ENCODE measurements around the gene PSMD7. TPM values are rescaled to one million over a fixed set of nuclear protein-coding genes. Genes with fewer than 3 reads are reported as not detected.

The PSMD7 gene
- total RNA-seq, 2 experiments from 2014 or later, result 95.1 to 96.1 TPM

DNA sequence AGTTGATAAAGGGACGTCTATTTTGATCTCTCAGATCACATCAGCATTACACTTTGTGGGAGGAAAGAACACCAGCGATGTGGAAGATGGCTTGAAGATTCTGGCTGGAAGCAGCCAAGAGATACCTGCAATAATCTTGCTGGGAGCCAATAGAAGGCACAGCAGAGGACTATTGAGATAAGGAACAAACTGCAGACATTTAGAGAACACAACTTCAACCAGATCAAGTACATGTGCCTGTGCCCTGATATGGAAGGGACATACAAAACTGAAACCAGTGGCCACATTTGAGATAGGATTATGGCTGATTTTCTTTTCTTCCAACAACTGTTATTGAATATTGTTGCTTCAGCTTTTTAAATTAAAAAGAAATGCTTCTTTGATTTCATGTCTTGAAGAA is 18.6 kb upstream of the PSMD7 start:
- no peaks in the 10 kb centered on the region for H3K36me3 Mint-ChIP-seq (ENCODE audit: low read depth)
- ATAC-seq (no peak), DNase-seq (no peak)
- no peak overlapping the region for H3K4me3 Mint-ChIP-seq
- H3K4me1 Mint-ChIP-seq (ENCODE audit: low read depth), result peaks cover 5% of the 10 kb centered on the region
- ChIA-PET CTCF (interaction anchor here (1.1 kb wide), 1 partner anchor 51 kb away, joined by 3 read pairs; no protein-coding TSS in a partner anchor), POLR2A (no interaction called here)
- H3K9me3 Mint-ChIP-seq (ENCODE audit: insufficient read depth), result no peaks in the 10 kb centered on the region
- H3K27ac Mint-ChIP-seq, result no peak overlapping the region
- peaks cover 16% of the 10 kb centered on the region for H3K27me3 Mint-ChIP-seq (ENCODE audit: low read depth)

DNA sequence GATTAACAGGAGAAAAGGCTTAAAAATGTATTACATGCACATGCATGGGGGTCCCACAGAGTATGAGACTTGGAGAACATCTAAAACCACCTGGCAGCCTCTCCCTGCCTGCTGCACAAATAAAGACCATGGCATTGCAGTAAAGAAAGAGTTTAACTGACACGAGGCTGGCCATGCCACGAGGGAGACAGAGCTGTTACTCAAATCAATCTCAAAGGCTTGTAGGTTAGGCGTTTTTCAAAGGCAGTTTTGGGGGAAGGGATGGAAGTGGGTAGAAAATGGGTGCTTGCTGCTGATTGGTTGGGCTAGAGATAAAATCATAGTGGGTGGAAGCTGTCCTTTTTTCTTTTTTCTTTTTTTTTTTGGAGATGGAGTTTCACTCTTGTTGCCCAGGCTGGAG is 17.3 kb upstream of the PSMD7 start:
- Mint-ChIP-seq H3K27ac (no peak overlapping the region), H3K4me1 (ENCODE audit: low read depth) (peaks cover 5% of the 10 kb centered on the region), H3K9me3 (ENCODE audit: insufficient read depth) (no peaks in the 10 kb centered on the region), H3K27me3 (ENCODE audit: low read depth) (peaks cover 16% of the 10 kb centered on the region), H3K4me3 (no peak overlapping the region), H3K36me3 (ENCODE audit: low read depth) (no peaks in the 10 kb centered on the region)
- ATAC-seq (no peak), DNase-seq (no peak)
- CTCF ChIA-PET, result no interaction called here
- POLR2A ChIA-PET, result interaction anchor here (1.2 kb wide), 1 partner anchor 14 kb away, joined by 3 read pairs; no protein-coding TSS in a partner anchor

DNA sequence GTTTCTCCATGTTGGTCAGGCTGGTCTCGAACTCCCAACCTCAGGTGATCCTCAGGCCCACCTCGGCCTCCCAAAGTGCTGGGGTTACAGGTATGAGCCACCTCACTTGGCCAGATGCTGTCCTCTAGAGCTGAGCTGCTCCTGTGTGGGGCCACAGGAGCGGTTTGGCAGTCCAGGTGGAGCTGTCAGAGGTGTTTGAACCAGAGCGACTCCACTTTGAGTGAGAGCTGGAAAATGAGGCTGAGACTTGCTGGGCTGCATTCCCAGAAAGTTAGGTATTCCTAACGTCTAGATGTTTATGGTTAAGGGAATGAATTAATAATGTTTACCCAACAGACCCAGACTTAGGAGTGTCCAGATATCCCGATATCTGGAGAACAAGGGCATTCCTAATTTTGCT is 16.8 kb upstream of the PSMD7 start:
- Mint-ChIP-seq H3K36me3 (ENCODE audit: low read depth) (no peaks in the 10 kb centered on the region), H3K9me3 (ENCODE audit: insufficient read depth) (no peaks in the 10 kb centered on the region), H3K27ac (no peak overlapping the region), H3K27me3 (ENCODE audit: low read depth) (peaks cover 13% of the 10 kb centered on the region), H3K4me1 (ENCODE audit: low read depth) (peaks cover 5% of the 10 kb centered on the region), H3K4me3 (no peak overlapping the region)
- ATAC-seq, result no peak
- POLR2A ChIA-PET, result interaction anchor here (1.2 kb wide), 1 partner anchor 13 kb away, joined by 3 read pairs; no protein-coding TSS in a partner anchor
- DNase-seq, result no peak
- CTCF ChIA-PET, result no interaction called here

GRCh38 chr16:74280448-74280847 is 16.2 kb upstream of the PSMD7 start:
- Mint-ChIP-seq H3K36me3 (ENCODE audit: low read depth) (no peaks in the 10 kb centered on the region), H3K4me1 (ENCODE audit: low read depth) (peaks cover 5% of the 10 kb centered on the region), H3K27ac (no peak overlapping the region), H3K9me3 (ENCODE audit: insufficient read depth) (no peaks in the 10 kb centered on the region), H3K4me3 (no peak overlapping the region), H3K27me3 (ENCODE audit: low read depth) (peaks cover 13% of the 10 kb centered on the region)
- ChIA-PET CTCF (no interaction called here), POLR2A (interaction anchor here (1.2 kb wide), 1 partner anchor 13 kb away, joined by 3 read pairs; no protein-coding TSS in a partner anchor)
- ATAC-seq (no peak), DNase-seq (no peak)

DNA sequence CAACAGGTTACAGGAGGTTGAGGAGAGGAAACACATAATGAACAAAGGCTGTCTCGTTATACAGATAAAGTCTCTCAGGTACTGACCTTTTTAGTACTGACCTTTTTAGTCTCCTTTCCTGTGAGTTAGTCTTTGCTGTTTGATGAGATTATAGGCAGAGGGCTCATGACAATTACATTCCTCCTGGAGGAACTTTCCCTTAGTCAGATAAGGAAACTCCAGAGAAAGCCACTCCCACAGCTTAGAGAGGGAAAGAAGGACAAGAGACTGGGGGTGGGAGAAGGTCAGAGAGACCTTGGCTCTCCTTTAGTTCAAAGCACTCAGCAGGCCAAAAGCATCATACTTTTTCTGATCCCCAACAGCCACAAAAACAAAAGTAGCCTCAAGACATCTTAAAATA is 15.3 kb upstream of the PSMD7 start:
- Mint-ChIP-seq H3K36me3 (ENCODE audit: low read depth) (no peaks in the 10 kb centered on the region), H3K4me1 (ENCODE audit: low read depth) (peaks cover 5% of the 10 kb centered on the region), H3K27ac (no peak overlapping the region), H3K9me3 (ENCODE audit: insufficient read depth) (no peaks in the 10 kb centered on the region), H3K4me3 (no peak overlapping the region), H3K27me3 (ENCODE audit: low read depth) (peaks cover 10% of the 10 kb centered on the region)
- POLR2A ChIA-PET, result no interaction called here
- DNase-seq, result no peak
- CTCF ChIA-PET, result interaction anchor here (0.6 kb wide), 1 partner anchor 1368 kb away, joined by 3 read pairs; no protein-coding TSS in a partner anchor
- ATAC-seq, result no peak

DNA sequence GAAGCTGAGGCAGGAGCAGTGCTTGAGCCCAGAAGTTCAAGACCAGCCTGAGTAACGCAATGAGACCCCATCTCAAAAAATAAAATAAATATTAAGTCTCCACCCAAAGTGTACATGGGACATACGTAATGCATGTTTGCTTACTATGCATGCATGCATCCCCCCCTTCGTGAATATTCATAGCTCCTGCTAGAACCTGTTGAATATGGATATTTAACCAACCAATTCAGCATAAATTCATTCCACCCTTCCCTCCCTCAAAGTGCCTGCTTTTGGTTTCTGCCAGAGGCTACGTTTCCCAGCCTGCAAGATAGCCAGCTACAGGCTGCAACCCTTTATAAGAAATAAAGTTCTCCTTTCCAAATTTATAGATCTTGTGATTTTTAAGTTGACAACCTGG is 12.9 kb upstream of the PSMD7 start:
- ChIA-PET CTCF (no interaction called here), POLR2A (interaction anchor here (1.1 kb wide), 1 partner anchor 13 kb away, joined by 3 read pairs; the partner anchor contains the start of gene PSMD7)
- Mint-ChIP-seq H3K36me3 (ENCODE audit: low read depth) (no peaks in the 10 kb centered on the region), H3K4me3 (no peak overlapping the region), H3K27ac (no peak overlapping the region), H3K27me3 (ENCODE audit: low read depth) (peaks cover 3% of the 10 kb centered on the region), H3K4me1 (ENCODE audit: low read depth) (peaks cover 5% of the 10 kb centered on the region), H3K9me3 (ENCODE audit: insufficient read depth) (no peaks in the 10 kb centered on the region)
- ATAC-seq (no peak), DNase-seq (no peak)

DNA sequence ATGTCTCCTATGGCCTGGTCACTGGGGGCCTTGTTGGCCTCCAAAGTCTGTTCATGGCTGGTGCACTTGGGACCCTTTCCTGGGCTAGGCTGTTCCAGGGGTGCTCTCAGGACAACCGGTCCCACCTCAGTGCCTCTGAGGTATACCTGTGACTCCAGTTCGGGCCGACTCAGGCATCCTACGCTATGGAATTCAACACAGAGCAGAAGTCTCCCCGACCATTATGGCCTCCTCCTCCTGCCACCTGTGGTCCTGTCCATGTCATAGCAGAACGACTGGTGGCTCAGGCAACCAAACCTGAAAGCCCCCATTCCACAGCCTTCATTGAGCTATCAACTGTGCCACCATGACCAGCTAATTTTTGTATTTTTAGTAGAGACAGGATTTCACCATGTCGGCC is 8.5 kb upstream of the PSMD7 start:
- ChIA-PET POLR2A (no interaction called here), CTCF (no interaction called here)
- no peak for ATAC-seq

GRCh38 chr16:74290356-74290755 is 6.3 kb upstream of the PSMD7 start:
- H3K4me1 Mint-ChIP-seq (ENCODE audit: low read depth), result peaks cover 5% of the 10 kb centered on the region
- H3K36me3 Mint-ChIP-seq (ENCODE audit: low read depth), result peaks cover 16% of the 10 kb centered on the region
- H3K27me3 Mint-ChIP-seq (ENCODE audit: low read depth), result no peaks in the 10 kb centered on the region
- ATAC-seq (no peak), DNase-seq (no peak)
- no peak overlapping the region for H3K27ac Mint-ChIP-seq
- POLR2A ChIA-PET, result no interaction called here
- peaks cover 7% of the 10 kb centered on the region for H3K9me3 Mint-ChIP-seq (ENCODE audit: insufficient read depth)
- CTCF ChIA-PET, result no interaction called here
- H3K4me3 Mint-ChIP-seq, result no peak overlapping the region

More for the DNA sequence above, 8.5 kb upstream of the PSMD7 start:
- DNase-seq, result no peak
- peaks cover 12% of the 10 kb centered on the region for H3K36me3 Mint-ChIP-seq (ENCODE audit: low read depth)
- H3K27me3 Mint-ChIP-seq (ENCODE audit: low read depth), result no peaks in the 10 kb centered on the region
- H3K9me3 Mint-ChIP-seq (ENCODE audit: insufficient read depth), result peaks cover 7% of the 10 kb centered on the region
- H3K4me3 Mint-ChIP-seq, result no peak overlapping the region
- H3K27ac Mint-ChIP-seq, result no peak overlapping the region
- no peaks in the 10 kb centered on the region for H3K4me1 Mint-ChIP-seq (ENCODE audit: low read depth)

DNA sequence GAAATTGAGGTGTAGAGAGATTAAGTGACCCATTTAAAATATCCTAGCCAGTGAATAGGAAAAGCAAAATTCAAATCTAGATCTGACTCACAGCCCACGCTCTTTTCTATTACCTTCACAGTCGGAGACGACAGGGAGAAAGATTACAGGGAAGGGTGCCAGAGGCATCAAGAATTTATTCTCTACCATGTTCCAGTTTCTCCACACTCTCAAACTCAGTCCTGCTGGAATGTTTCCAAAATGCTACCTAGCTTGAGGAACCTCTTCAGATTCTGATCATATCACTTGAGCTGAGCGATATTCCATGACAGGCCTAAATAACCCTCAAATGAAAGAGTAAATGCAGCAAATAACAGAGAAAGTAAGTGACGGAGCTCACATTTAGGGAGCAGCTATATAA is 5.4 kb upstream of the PSMD7 start:
- Mint-ChIP-seq H3K9me3 (ENCODE audit: insufficient read depth) (peaks cover 7% of the 10 kb centered on the region), H3K36me3 (ENCODE audit: low read depth) (peaks cover 21% of the 10 kb centered on the region), H3K27ac (no peak overlapping the region), H3K4me1 (ENCODE audit: low read depth) (peaks cover 10% of the 10 kb centered on the region), H3K27me3 (ENCODE audit: low read depth) (no peaks in the 10 kb centered on the region), H3K4me3 (no peak overlapping the region)
- POLR2A ChIA-PET, result interaction anchor here (0.6 kb wide), 1 partner anchor 34 kb away, joined by 3 read pairs; no protein-coding TSS in a partner anchor
- CTCF ChIA-PET, result no interaction called here
- no peak for DNase-seq
- no peak for ATAC-seq

- H3K27ac Mint-ChIP-seq, result no peak overlapping the region
- ChIA-PET CTCF (no interaction called here), POLR2A (interaction anchor here (0.6 kb wide), 1 partner anchor 35 kb away, joined by 3 read pairs; no protein-coding TSS in a partner anchor)
- no peak for DNase-seq
- peaks cover 11% of the 10 kb centered on the region for H3K4me1 Mint-ChIP-seq (ENCODE audit: low read depth)
- peaks cover 21% of the 10 kb centered on the region for H3K36me3 Mint-ChIP-seq (ENCODE audit: low read depth)
- H3K9me3 Mint-ChIP-seq (ENCODE audit: insufficient read depth), result peaks cover 7% of the 10 kb centered on the region
- ATAC-seq, result no peak
- no peaks in the 10 kb centered on the region for H3K27me3 Mint-ChIP-seq (ENCODE audit: low read depth)
- no peak overlapping the region for H3K4me3 Mint-ChIP-seq
Measured at GRCh38 chr16:74291577-74292208, 4.9 kb upstream of the PSMD7 start.

- no peaks in the 10 kb centered on the region for H3K27me3 Mint-ChIP-seq (ENCODE audit: low read depth)
- H3K4me3 Mint-ChIP-seq, result peak overlapping the region; percentile 88
- H3K9me3 Mint-ChIP-seq (ENCODE audit: insufficient read depth), result peaks cover 7% of the 10 kb centered on the region
- peak overlapping the region; percentile 96 for H3K27ac Mint-ChIP-seq
- peaks cover 52% of the 10 kb centered on the region for H3K36me3 Mint-ChIP-seq (ENCODE audit: low read depth)
- peaks cover 40% of the 10 kb centered on the region for H3K4me1 Mint-ChIP-seq (ENCODE audit: low read depth)
- ChIA-PET CTCF (interaction anchor here (1.5 kb wide), 1 partner anchor 13 kb away, joined by 5 read pairs; no protein-coding TSS in a partner anchor), POLR2A (interaction anchor here (0.7 to 1.4 kb wide), 2 partner anchors 12 to 371 kb away, joined by 3 to 4 read pairs; partner anchors contain the start of gene RFWD3)
- peak; percentile 22 for ATAC-seq
- DNase-seq, result no peak
Measured at GRCh38 chr16:74296104-74296431, 546 bp upstream of the PSMD7 start.

- Mint-ChIP-seq H3K27ac (peak overlapping the region; percentile 96), H3K4me1 (ENCODE audit: low read depth) (peaks cover 41% of the 10 kb centered on the region), H3K9me3 (ENCODE audit: insufficient read depth) (peaks cover under 1% of the 10 kb centered on the region), H3K27me3 (ENCODE audit: low read depth) (no peaks in the 10 kb centered on the region), H3K4me3 (peak overlapping the region; percentile 88), H3K36me3 (ENCODE audit: low read depth) (peaks cover 54% of the 10 kb centered on the region)
- DNase-seq (peak; percentile 58), ATAC-seq (peak; percentile 41)
- POLR2A ChIA-PET, result interaction anchor here (0.6 to 1.8 kb wide), 6 partner anchors 8 to 370 kb away, joined by 3 to 10 read pairs (median 3); partner anchors contain the start of gene RFWD3
- CTCF ChIA-PET, result interaction anchor here (1.1 to 3.4 kb wide), 3 partner anchors 8 to 22 kb away, joined by 5 to 31 read pairs (median 5); no protein-coding TSS in a partner anchor
Measured at GRCh38 chr16:74297145-74297665, 591 bp downstream of the PSMD7 start.

All from activated CD8-positive, alpha-beta T cell treated with anti-CD3 and anti-CD28 coated beads, Interleukin-2, amount 10 ng/mL, durations not matched to agents 7 days and 5 days (primary cell).